Common myeloid progenitor, CD34-positive (primary cell): ENCODE data around the gene TENM3.

Source experiments
- CTCF ChIA-PET: fragments of 350-600 bp; sonication (Branson Sonifier 250); formaldehyde crosslinking; loops from one replicate; lab custom pipeline; 2021; ENCODE audit warnings: antibody characterized with exemption; lab: Charles Lee
- POLR2A ChIA-PET: fragments of 350-600 bp; sonication (Branson Sonifier 250); formaldehyde crosslinking; loops from one replicate; lab custom pipeline; 2021; ENCODE audit warnings: antibody characterized with exemption; lab: Charles Lee
- DNase-seq, 3 donors: peaks; one replicate each; pipeline versions ENCODE4 v3.0.0 to v3.0.0-alpha.2; 2013
- H3K27ac ChIP-seq, 2 experiments: 1 replicate in 1 of 2; 2 replicates in 1 of 2; pipeline ENCODE4 v1.7.0; 2013; ENCODE audit warnings: inconsistent platforms in 2 of 2, low read length in 2 of 2, mild to moderate bottlenecking in 2 of 2, low read depth in 1 of 2, moderate library complexity in 1 of 2; ENCODE audit not compliant: severe bottlenecking in 2 of 2, insufficient read depth in 1 of 2, poor library complexity in 1 of 2
- H3K27me3 ChIP-seq, 5 experiments: replicated peaks in 2 of 5; 1 replicate in 3 of 5; 2 replicates in 2 of 5; pipeline versions ENCODE4 v1.6.1 to v1.7.0; 2013; ENCODE audit warnings: low read length in 4 of 5, mild to moderate bottlenecking in 2 of 5, moderate library complexity in 2 of 5, inconsistent platforms in 1 of 5; ENCODE audit not compliant: insufficient read depth in 5 of 5, control insufficient read depth in 4 of 5
- H3K36me3 ChIP-seq, 4 experiments: 1 replicate in 2 of 4; 2 replicates in 2 of 4; pipeline versions ENCODE4 v1.6.1 to v1.7.0; 2013; ENCODE audit warnings: low read length in 3 of 4, control low read depth in 1 of 4, mild to moderate bottlenecking in 1 of 4; ENCODE audit not compliant: control insufficient read depth in 4 of 4, insufficient read depth in 4 of 4
- H3K4me1 ChIP-seq, 4 experiments: 1 replicate in 3 of 4; 2 replicates in 1 of 4; pipeline versions ENCODE4 v1.6.1 to v1.7.1; 2013; ENCODE audit warnings: low read length in 3 of 4, mild to moderate bottlenecking in 3 of 4, control low read depth in 1 of 4, inconsistent platforms in 1 of 4, moderate library complexity in 1 of 4; ENCODE audit not compliant: control insufficient read depth in 4 of 4, insufficient read depth in 4 of 4; ENCODE audit errors: control extremely low read depth in 1 of 4
- H3K4me3 ChIP-seq, 7 experiments: 1 replicate in 4 of 7; 2 replicates in 3 of 7; pipeline versions ENCODE4 v1.5.1 to v1.7.0; 2013; ENCODE audit warnings: mild to moderate bottlenecking in 7 of 7, low read length in 6 of 7, moderate library complexity in 6 of 7, inconsistent platforms in 2 of 7, low read depth in 2 of 7, control low read depth in 1 of 7; ENCODE audit not compliant: insufficient read depth in 4 of 7, control insufficient read depth in 1 of 7; ENCODE audit errors: extremely low read depth in 1 of 7
- H3K9me3 ChIP-seq, 5 experiments: 1 replicate in 4 of 5; 2 replicates in 1 of 5; pipeline versions ENCODE4 v1.6.1 to v1.7.1; 2013; ENCODE audit warnings: low read length in 4 of 5, mild to moderate bottlenecking in 2 of 5, inconsistent platforms in 1 of 5, low read depth in 1 of 5, moderate library complexity in 1 of 5; ENCODE audit not compliant: control insufficient read depth in 4 of 5, insufficient read depth in 2 of 5; ENCODE audit errors: control extremely low read depth in 1 of 5
- WGBS: methylation state at CpG from one replicate; pipeline ENCODE4 v1.1.5; 2013; ENCODE audit not compliant: insufficient coverage; 5-methylcytosine and 5-hydroxymethylcytosine counted together

Gene TENM3

GRCh38 chr4:182346250-182346649 is 103.0 kb downstream of the TENM3 start:
- H3K36me3 ChIP-seq = no peaks in the 10 kb centered on the region
- ChIA-PET POLR2A (no interaction called here), CTCF (no interaction called here)
- peaks cover 0 to 9% (median 2%) of the 10 kb centered on the region in 5 experiments for H3K27me3 ChIP-seq
- no peaks in the 10 kb centered on the region for H3K4me1 ChIP-seq
- no peak for DNase-seq
- H3K27ac ChIP-seq = no peak overlapping the region
- no peaks in the 10 kb centered on the region for H3K9me3 ChIP-seq
- WGBS = no CpG with 5 or more reads among the region's 7 CpGs
- no peak overlapping the region for H3K4me3 ChIP-seq

- Histone ChIP-seq H3K27ac (no peak overlapping the region), H3K36me3 (no peaks in the 10 kb centered on the region), H3K9me3 (no peaks in the 10 kb centered on the region), H3K4me1 (no peaks in the 10 kb centered on the region), H3K4me3 (no peak overlapping the region), H3K27me3 (peaks cover 0 to 9% (median 2%) of the 10 kb centered on the region in 5 experiments)
- ChIA-PET CTCF (no interaction called here), POLR2A (no interaction called here)
- no peak for DNase-seq
- 74% methylated on average over 4 of the region's 11 CpGs for WGBS
These were observed 103.6 kb downstream of the TENM3 start for GRCh38 chr4:182346675-182347375.

DNA sequence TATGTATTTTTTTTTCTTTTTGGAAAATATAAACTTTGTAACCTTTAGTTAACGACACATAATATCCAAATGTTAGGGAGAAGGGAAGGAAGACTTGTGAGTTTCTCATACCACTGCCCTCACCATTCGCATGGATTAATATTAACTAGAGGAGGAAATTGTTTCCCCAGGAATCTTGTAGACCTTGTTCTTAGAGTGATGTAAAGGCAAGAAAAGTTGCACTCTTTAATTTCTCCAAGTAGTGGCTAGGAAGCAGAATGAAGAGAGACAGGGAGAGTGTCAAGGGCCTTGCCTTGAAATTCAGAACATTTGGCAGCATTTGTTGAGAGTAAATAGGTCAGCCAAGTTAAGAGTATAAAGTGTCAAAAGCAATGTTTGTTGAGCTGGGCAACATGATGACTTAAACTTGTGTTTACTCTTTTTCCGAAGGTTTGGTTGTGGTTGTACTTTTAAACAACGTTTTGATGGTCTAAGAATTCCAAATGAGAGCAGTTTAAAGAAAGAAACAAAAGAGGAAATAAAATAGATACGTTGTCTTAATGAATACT is 105.7 kb downstream of the TENM3 start:
- Histone ChIP-seq H3K9me3 (no peaks in the 10 kb centered on the region), H3K4me3 (no peak overlapping the region), H3K4me1 (no peaks in the 10 kb centered on the region), H3K27ac (no peak overlapping the region), H3K36me3 (no peaks in the 10 kb centered on the region), H3K27me3 (peaks cover 0 to 9% (median 0%) of the 10 kb centered on the region in 5 experiments)
- ChIA-PET CTCF (no interaction called here), POLR2A (no interaction called here)
- no CpG with 5 or more reads among the region's 5 CpGs for WGBS
- no peak for DNase-seq

DNA sequence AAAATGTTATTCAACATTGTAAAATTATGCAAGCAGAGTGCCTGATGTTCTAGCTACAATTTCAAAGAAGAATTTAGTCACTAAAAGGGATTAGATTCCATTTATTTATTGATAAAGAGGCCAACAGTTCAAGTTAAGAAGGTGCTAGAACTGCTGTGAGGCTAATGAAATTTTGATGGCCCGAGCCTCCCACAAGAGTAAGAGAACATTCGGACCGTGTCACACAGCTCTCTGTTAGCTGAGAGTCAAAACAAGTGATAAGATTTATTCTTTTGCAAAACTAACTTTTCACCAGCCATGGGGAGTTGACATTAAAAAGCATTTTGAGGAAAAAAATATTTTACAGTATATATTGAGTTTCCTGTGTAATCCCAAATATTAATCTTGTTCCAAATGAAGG is 106.8 kb downstream of the TENM3 start:
- POLR2A ChIA-PET = no interaction called here
- Histone ChIP-seq H3K36me3 (no peaks in the 10 kb centered on the region), H3K27me3 (peaks cover 0 to 4% (median 0%) of the 10 kb centered on the region in 5 experiments), H3K9me3 (no peaks in the 10 kb centered on the region), H3K4me1 (no peaks in the 10 kb centered on the region), H3K27ac (no peak overlapping the region), H3K4me3 (no peak overlapping the region)
- WGBS = 48% methylated on average over 3 of the region's 3 CpGs
- CTCF ChIA-PET = no interaction called here
- DNase-seq = no peak

GRCh38 chr4:182351485-182351884 is 108.3 kb downstream of the TENM3 start:
- no peak overlapping the region for H3K27ac ChIP-seq
- no peak overlapping the region for H3K4me3 ChIP-seq
- H3K4me1 ChIP-seq = no peaks in the 10 kb centered on the region
- 88% methylated on average over 12 of the region's 12 CpGs for WGBS
- no peaks in the 10 kb centered on the region for H3K36me3 ChIP-seq
- ChIA-PET CTCF (no interaction called here), POLR2A (no interaction called here)
- peaks cover 0 to under 1% (median 0%) of the 10 kb centered on the region in 5 experiments for H3K27me3 ChIP-seq
- H3K9me3 ChIP-seq = no peaks in the 10 kb centered on the region
- DNase-seq = no peak

GRCh38 chr4:182354106-182354505 is 110.9 kb downstream of the TENM3 start:
- no peaks in the 10 kb centered on the region for H3K9me3 ChIP-seq
- no peak overlapping the region for H3K27ac ChIP-seq
- CTCF ChIA-PET = no interaction called here
- H3K27me3 ChIP-seq = no peaks in the 10 kb centered on the region
- DNase-seq = no peak
- H3K4me1 ChIP-seq = no peaks in the 10 kb centered on the region
- POLR2A ChIA-PET = interaction anchor here (0.6 kb wide), 1 partner anchor 257 kb away, joined by 4 read pairs; no protein-coding TSS in a partner anchor
- no peak overlapping the region for H3K4me3 ChIP-seq
- H3K36me3 ChIP-seq = no peaks in the 10 kb centered on the region
- WGBS = no CpG with 5 or more reads among the region's 3 CpGs

GRCh38 chr4:182354867-182355266 is 111.7 kb downstream of the TENM3 start:
- Histone ChIP-seq H3K36me3 (no peaks in the 10 kb centered on the region), H3K27ac (no peak overlapping the region), H3K4me3 (no peak overlapping the region), H3K4me1 (no peaks in the 10 kb centered on the region), H3K27me3 (no peaks in the 10 kb centered on the region), H3K9me3 (no peaks in the 10 kb centered on the region)
- DNase-seq = no peak
- ChIA-PET CTCF (no interaction called here), POLR2A (no interaction called here)
- 38% methylated on average over 5 of the region's 7 CpGs for WGBS
